ENCODE results near the gene TMEM171.

Gene TMEM171

DNA sequence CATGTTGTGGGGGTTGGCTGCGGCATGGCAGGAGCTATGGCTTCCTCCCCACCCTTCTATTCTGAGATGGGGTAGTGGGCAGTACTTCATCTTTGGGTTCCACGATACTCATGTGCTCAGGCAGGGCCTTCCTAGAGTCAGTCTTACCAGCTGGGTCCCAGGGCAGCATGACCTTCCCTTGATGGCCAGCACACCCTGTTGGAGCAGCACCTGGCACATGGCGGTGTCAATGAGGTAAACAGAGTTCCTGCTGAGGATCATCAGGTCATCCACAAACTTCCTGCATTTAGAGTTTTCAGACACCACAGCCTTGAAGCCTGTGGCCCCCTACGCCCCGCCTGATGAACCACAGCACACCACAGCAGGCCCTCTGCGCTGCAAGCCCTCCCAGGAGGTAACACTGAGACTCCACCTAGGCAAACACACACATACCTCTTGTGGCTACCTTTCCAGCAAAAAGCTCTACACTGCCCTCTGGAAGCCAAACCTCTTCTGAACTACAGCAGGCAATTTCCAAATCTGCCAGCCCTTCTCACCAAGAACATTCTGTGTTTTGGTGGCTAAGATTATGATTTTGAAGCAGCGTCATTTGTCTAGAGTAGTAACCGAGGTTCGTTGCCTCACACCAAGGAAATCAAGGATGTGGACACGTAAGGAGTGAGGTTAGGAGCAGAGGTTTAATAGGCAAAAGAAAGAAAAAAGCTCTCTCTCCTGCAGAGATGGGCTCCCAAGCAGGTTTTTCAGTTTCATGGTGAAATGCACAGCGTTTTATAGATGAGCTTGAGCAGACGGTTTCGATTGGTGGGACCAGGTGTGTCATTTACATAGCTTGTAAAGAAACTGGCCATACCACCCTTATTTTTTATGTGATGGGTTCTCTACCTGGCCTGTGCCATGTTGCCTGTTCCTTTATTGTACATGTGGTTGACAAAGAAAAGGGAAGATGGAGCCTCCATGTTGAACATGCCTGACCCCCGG is 32.3 kb downstream of the TMEM171 start:
- DNase-seq = no peak

DNA sequence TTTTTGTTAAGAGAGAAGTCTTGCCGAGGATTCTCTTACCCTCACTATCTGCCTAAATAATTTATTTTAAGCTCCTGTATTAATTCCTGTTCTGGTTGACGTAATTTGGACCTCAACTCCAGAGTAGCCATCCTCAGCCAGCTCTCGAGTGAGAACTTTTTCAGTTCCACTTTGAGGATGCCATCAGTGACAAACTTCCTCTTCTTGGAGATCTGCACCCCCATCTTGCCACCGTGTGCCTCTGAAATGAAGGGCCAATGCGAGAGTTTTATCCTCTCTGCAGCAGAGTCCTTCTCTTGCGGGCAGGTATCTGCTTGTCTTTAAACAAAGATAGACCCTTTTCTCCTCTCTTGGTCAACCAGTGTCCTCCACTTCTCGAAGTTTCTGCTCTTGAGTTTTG is 33.1 kb downstream of the TMEM171 start:
- DNase-seq = no peak

DNA sequence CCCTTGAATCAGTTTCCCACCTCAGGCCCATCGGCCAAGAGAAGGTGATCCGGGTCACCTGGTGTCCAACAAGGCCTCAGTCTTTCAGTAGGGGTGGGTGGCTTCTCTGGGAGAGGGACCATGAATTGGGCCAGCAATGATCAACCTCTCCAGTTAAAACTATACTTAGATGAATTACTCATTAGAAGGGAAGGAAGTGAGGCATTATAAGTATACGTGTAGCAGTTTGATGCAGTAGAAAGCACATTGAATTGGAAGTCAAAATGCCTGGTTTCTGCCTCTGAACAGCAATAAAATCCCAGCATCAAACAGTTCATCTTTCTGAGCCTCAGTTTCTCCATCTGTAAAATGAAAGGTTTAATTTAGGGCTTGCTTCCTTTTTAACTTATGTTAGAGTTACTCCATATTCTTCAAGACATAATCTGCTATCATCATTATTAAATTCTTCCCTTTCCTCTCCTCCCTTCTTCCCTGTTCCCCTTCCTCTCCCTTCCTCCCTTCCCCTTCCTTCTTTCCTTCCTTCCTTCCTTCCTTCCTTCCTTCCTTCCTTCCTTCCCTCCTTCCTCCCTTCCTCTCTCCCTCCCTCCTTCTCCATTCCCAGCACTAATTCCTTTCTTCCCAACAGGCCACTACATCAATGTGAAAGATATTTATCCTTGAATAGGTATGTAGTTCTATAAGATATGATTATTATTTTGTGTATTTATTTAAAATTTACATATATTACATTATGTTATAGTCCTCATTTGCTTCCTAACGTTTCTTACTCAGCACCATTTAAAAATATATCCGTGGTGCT is 34.0 kb downstream of the TMEM171 start:
- DNase-seq = no peak

DNA sequence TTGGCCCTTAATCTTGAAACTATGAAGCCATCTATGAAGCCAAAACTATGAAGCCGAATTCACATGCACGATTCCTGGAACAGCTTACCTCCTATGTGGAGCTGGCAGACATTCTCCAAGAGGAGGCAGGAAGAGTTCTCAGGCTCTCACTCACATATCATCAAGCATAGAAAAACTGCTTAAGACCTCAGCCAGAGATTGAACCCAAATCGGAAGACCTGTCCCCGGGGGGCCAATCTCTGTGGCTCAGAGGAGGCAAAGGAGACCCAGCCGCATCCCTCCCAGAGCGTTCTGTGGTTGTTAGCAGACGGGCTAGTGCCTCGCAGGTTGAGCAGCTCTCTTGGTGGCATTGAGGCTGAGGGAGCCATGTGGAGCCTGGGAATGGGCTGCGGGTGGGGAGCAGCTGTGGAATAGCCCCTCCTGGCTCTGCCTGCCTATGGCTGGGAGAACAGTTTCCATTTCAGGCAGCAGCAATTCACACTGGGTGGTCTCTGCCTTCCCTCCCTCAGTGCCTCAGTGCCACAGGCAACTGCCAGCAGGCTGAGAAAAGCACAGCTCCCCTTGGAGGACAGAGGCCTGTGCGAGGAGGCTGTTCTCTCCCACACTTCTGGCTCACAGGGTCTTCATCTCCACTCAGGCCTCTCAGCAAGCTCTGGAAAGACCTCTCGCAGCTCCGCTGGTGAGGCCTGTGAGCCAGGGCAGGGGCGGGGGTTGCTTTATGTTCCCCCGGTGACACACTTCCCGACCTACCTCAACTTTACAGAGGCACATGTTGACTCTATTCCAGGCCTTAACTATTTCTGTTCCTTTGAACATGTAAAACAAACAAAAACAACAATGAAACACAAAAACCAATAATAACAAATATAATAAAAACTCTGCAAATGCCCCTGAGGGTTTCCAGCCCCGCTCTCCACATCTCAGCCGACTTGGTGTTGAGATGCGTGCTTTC is 35.2 kb downstream of the TMEM171 start:
- no peak for DNase-seq

DNA sequence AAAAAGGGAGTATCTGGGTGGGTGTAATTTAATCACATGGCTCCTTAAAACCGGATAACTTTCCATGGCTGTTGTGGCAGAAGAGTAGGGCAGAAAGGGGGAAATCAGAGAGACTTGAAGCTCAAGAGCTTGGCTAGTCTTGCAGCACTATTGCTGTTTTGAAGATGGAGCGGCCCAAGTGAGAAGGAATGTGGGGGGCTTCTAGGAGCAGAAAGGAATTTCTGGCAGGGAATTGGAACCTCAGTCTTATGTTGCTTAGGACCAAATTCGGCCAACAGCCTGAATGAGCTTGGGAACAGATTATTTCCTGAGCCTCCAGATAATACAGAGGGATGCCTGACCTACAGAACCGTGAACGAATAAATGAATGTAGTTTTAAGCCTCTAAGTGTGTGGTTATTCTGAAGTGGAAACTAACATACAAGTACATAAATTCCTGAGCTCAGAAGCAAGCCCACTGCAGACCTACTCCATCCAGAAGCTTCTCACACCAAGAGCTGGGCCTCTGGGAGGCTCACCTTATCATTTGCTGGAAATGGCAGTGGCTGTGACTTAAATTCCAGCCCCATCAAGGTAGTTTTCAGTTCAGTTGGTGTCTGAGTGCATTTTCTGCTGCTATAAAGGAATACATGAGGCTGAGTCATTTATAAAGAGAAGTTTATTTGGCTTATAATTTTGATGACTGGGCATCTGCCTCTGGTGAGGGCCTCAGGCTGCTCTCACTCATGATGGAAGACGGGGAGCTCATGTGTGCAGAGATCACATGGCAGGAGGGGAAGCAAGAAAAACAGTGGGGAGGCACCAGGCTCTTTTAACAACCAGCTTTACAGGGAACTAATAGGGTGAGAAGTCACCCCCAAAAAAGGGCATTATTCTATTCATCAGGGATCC is 37.3 kb downstream of the TMEM171 start:
- no peak for DNase-seq

DNA sequence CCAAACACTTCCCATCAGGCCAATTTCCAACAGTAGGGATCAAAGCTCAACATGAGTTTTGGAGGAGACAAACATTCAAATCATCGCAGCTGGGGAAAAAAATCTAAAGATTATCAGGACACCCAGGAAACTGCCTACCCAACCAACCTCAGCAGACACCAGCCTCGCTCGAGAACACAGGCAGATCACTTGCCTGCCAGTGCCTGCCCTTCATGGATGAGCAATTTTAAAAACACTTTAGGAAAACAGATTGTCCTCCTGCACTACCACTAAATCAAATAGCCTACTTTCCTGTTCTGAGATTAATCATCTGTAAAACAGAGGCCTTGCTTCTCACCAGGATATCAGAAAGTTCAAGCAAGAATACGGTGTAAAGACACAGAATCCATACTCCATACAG is 37.9 kb downstream of the TMEM171 start:
- DNase-seq = no peak

DNA sequence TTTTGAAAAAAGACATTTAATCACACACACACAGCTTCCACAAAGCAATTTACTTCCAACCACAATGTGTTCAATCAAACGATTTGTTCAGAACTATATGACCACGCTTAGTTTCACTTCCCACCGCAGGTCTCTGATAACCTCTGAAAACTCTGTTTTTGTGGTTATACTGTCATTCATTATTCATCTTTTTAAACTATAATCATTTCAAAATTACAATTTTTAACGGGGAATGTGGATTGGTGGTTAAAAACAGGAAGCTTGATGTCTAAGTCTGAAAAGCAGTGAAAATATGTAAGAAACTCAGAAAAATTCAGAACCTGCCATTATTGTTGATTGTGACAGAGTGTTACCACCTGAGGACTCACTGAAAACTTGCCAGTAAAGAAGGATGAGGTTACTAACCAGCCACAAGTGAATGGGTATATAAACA is 39.9 kb downstream of the TMEM171 start:
- no peak for DNase-seq

DNA sequence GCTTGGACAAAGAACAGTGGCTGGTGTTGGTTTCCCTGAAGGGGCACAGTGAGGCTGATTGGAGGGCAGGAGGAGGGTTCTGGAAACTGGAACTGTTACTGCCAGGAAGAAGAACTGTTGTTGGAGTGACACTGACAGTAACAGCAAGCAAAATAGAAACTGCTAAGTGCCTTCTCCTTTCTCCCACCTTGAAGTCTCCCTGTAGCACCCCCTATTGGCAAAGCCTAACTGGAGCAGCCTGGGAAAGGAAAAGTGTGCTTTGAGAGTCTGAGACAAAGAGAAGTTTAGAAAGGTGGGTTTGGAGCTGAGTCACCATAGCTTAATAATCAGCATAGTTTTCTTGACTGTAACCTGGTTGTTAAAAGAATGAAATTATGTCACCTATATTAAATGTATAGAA is 50.1 kb downstream of the TMEM171 start:
- DNase-seq = peak in 2 of 14 donors; percentile 1 to 24

DNA sequence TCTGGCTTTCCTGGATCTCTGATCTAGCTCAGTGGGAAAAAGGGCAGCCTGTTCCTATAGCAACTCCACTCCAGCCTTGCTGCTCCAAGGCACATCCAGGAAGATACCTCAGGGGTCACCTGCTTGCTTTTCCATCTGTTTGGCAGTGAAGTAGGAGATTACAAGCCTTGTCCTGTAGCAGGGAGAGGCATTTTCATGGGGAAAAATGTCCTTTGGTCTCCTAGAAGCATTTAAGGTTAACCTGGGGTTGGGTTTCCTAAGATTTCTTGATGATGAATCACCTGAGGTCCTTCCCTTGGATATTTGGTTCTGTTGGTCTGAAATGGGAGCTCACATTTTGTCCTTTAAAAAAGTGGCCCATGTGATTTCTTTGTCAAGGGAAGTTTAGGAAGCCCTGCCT is 51.1 kb downstream of the TMEM171 start:
- no peak for DNase-seq

DNA sequence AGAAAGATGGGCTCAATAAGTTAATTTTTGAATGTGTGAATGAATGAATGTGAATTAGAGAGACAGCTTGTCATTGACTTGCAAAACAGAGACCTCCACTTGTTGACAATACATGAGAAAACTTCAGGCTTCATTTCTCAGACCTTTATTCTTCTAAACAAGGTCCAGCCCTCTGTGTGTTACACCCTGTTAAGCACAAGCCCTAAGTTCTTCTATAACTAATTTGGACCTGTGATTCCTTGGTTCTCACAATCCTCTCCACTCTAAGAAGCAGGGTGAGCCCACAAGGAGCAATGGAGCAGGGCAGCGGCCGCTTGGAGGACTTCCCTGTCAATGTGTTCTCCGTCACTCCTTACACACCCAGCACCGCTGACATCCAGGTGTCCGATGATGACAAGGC is 52.6 kb downstream of the TMEM171 start, which contains the start of gene TMEM174:
TMEM174 (plus strand) TSS at position 243 of the 400 bp plus-strand sequence; CDS start at position 294, 51 bp downstream.
- no peak for DNase-seq

DNA sequence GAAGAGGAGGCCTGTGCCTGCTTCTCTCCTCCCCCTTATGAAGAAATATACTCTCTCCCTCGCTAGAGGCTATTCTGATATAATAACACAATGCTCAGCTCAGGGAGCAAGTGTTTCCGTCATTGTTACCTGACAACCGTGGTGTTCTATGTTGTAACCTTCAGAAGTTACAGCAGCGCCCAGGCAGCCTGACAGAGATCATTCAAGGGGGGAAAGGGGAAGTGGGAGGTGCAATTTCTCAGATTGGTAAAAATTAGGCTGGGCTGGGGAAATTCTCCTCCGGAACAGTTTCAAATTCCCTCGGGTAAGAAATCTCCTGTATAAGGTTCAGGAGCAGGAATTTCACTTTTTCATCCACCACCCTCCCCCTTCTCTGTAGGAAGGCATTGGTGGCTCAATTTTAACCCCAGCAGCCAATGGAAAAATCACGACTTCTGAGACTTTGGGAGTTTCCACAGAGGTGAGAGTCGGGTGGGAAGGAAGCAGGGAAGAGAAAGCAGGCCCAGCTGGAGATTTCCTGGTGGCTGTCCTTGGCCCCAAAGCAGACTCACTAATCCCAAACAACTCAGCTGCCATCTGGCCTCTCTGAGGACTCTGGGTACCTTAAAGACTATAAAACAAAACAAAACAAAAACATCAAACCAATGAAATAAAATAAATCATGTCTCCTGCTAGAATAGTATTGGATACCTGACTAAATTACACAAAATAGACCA is 53.9 kb downstream of the TMEM171 start:
- no peak for DNase-seq

DNA sequence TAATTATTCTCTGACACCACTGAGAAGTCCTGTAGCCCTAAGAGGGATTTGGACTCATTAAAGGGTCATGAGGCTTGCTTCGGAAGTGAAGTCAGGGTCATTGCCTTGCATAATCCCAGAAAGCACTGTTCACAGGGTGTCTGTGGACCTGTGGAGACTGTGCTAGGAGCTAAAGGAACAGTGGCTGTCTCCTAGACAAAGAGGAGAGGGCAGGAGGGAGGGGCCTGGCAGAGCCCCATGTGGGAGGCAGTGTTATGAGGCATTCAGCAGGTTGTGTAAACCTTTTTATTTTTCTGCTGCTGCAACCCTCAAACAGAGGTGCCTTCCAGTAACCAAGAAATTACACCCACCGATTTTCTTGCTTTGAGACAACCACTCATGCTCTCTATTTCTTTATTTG is 55.9 kb downstream of the TMEM171 start:
- no peak for DNase-seq

DNA sequence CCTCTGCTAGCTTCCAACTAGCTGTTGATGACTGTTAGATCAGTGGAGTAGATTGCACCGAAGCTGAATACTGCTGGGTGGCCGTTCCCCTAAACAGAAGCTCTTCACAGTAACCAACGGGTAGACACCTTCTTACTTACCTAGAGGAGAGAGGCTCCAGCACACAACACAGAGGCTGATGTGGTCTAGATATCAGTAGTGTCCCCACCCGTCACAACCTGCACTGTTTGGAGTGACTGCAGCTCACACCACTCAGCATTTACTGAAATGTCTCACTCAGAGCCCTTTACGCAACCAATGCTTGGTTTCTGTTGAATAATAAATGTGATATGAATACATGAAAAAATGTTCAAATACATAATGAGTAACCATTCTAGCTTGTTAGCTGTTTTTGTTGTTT is 57.9 kb downstream of the TMEM171 start:
- no peak for DNase-seq

DNA sequence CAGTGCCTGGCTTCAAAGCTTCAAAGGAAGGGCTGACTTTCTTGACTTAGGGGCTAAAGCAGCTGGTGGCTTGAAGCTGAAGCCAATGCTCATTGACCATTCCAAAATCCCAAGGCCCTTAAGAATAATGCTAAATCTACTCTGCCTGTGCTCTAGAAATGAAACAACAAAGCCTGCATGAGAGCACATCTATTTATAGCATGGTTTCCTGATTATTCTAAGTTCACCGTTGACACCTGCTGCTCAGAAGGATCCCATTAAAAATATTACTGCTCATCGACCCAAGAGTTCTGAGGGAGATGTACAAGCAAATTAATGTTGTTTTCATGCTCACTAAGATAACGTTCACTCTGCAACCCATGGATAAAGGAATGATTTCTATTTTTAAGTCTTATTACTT is 59.4 kb downstream of the TMEM171 start:
- no peak for DNase-seq

DNA sequence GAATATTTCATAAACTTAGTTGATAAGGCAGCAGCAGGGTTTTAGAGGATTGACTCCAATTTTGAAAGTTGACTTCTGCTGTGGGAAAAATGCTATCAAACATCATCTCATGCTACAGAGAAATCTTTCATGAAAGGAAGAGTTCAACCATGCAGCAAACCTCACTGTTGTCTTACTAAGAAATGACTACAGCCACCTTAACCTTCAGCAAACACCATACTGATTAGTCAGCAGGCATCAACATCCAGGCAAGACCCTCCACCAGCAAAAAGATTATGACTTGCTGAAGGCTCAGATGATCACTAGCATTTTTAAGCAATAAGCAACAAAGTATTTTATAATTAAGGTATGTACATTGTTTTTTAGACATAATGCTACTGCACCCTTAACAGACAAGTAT is 60.2 kb downstream of the TMEM171 start:
- no peak for DNase-seq
